Activated naive CD8-positive, alpha-beta T cell (primary cell): ENCODE results near the gene ULK4.
A peak's percentile ranks its signal among the peaks of the same experiment; 100 is the strongest.
"Not testable (repeated sequence)": the region's sequence is repeated elsewhere in the genome, so short reads cannot be mapped to it uniquely, and the experiment has no call there.

Experiments used
- H3K27ac Mint-ChIP-seq: one replicate; pipeline ENCODE4 v1.8.0; 2021; ENCODE audit warnings: mixed read lengths
- H3K27me3 Mint-ChIP-seq: one replicate; pipeline ENCODE4 v1.8.0; 2021; ENCODE audit warnings: mixed read lengths
- H3K36me3 Mint-ChIP-seq: one replicate; pipeline ENCODE4 v1.8.0; 2021; ENCODE audit warnings: mixed read lengths
- H3K4me1 Mint-ChIP-seq: one replicate; pipeline ENCODE4 v1.8.0; 2021; ENCODE audit warnings: low read depth, mixed read lengths
- H3K4me3 Mint-ChIP-seq: one replicate; pipeline ENCODE4 v1.8.0; 2021; ENCODE audit warnings: mild to moderate bottlenecking, mixed read lengths
- H3K9me3 Mint-ChIP-seq: one replicate; pipeline ENCODE4 v1.8.0; 2021; ENCODE audit warnings: low read depth, mixed read lengths

Gene ULK4

GRCh38 chr3:41977401-41977800, 15.5 kb upstream of the ULK4 start:
- H3K27me3 Mint-ChIP-seq, H3K4me1 Mint-ChIP-seq, H3K4me3 Mint-ChIP-seq, H3K9me3 Mint-ChIP-seq, H3K27ac Mint-ChIP-seq, H3K36me3 Mint-ChIP-seq: not testable (repeated sequence)

GRCh38 chr3:41975416-41976103, 13.7 kb upstream of the ULK4 start:
- H3K9me3 Mint-ChIP-seq, result no peaks in the 10 kb centered on the region
- no peaks in the 10 kb centered on the region for H3K4me1 Mint-ChIP-seq
- H3K27me3 Mint-ChIP-seq, result peaks cover 2% of the 10 kb centered on the region
- peaks cover 3% of the 10 kb centered on the region for H3K36me3 Mint-ChIP-seq
- H3K4me3 Mint-ChIP-seq, result no peak overlapping the region
- H3K27ac Mint-ChIP-seq, result no peak overlapping the region

- no peak overlapping the region for H3K27ac Mint-ChIP-seq
- H3K9me3 Mint-ChIP-seq, result no peaks in the 10 kb centered on the region
- no peaks in the 10 kb centered on the region for H3K4me1 Mint-ChIP-seq
- H3K27me3 Mint-ChIP-seq, result peaks cover 2% of the 10 kb centered on the region
- H3K4me3 Mint-ChIP-seq, result no peak overlapping the region
- peaks cover 3% of the 10 kb centered on the region for H3K36me3 Mint-ChIP-seq
Observed at GRCh38 chr3:41974223-41974622, 12.3 kb upstream of the ULK4 start.

GRCh38 chr3:41972802-41973201, 10.9 kb upstream of the ULK4 start:
- no peak overlapping the region for H3K4me3 Mint-ChIP-seq
- peaks cover 3% of the 10 kb centered on the region for H3K36me3 Mint-ChIP-seq
- no peaks in the 10 kb centered on the region for H3K9me3 Mint-ChIP-seq
- H3K27ac Mint-ChIP-seq, result no peak overlapping the region
- no peaks in the 10 kb centered on the region for H3K4me1 Mint-ChIP-seq
- peaks cover 2% of the 10 kb centered on the region for H3K27me3 Mint-ChIP-seq

GRCh38 chr3:41966206-41966605, 4.3 kb upstream of the ULK4 start:
- Mint-ChIP-seq H3K9me3 (no peaks in the 10 kb centered on the region), H3K4me1 (peaks cover 10% of the 10 kb centered on the region), H3K27me3 (no peaks in the 10 kb centered on the region), H3K4me3 (no peak overlapping the region), H3K27ac (no peak overlapping the region), H3K36me3 (no peaks in the 10 kb centered on the region)

- Mint-ChIP-seq H3K4me3 (no peak overlapping the region), H3K27ac (no peak overlapping the region), H3K27me3 (no peaks in the 10 kb centered on the region), H3K4me1 (peaks cover 20% of the 10 kb centered on the region), H3K9me3 (no peaks in the 10 kb centered on the region), H3K36me3 (no peaks in the 10 kb centered on the region)
Observed at GRCh38 chr3:41963823-41964222, 1.9 kb upstream of the ULK4 start.

GRCh38 chr3:41960826-41961750, 815 bp downstream of the ULK4 start:
- Mint-ChIP-seq H3K9me3 (no peaks in the 10 kb centered on the region), H3K4me1 (peaks cover 20% of the 10 kb centered on the region), H3K36me3 (no peaks in the 10 kb centered on the region)

GRCh38 chr3:41956574-41956973, 5.3 kb downstream of the ULK4 start:
- peaks cover 4% of the 10 kb centered on the region for H3K36me3 Mint-ChIP-seq
- H3K27me3 Mint-ChIP-seq, result no peaks in the 10 kb centered on the region
- H3K4me3 Mint-ChIP-seq, result no peak overlapping the region
- no peaks in the 10 kb centered on the region for H3K9me3 Mint-ChIP-seq
- no peak overlapping the region for H3K27ac Mint-ChIP-seq
- peaks cover 13% of the 10 kb centered on the region for H3K4me1 Mint-ChIP-seq

More at GRCh38 chr3:41960826-41961750, 815 bp downstream of the ULK4 start:
- peak overlapping the region; percentile 92 for H3K27ac Mint-ChIP-seq
- peak overlapping the region; percentile 97 for H3K4me3 Mint-ChIP-seq
- H3K27me3 Mint-ChIP-seq, result no peaks in the 10 kb centered on the region

- Mint-ChIP-seq H3K27me3 (no peaks in the 10 kb centered on the region), H3K27ac (no peak overlapping the region), H3K36me3 (peaks cover 4% of the 10 kb centered on the region), H3K9me3 (no peaks in the 10 kb centered on the region), H3K4me3 (no peak overlapping the region), H3K4me1 (peaks cover 2% of the 10 kb centered on the region)
Observed at GRCh38 chr3:41955192-41955591, 6.7 kb downstream of the ULK4 start.

- no peaks in the 10 kb centered on the region for H3K4me1 Mint-ChIP-seq
- H3K9me3 Mint-ChIP-seq, result no peaks in the 10 kb centered on the region
- peaks cover 21% of the 10 kb centered on the region for H3K36me3 Mint-ChIP-seq
- H3K27me3 Mint-ChIP-seq, result no peaks in the 10 kb centered on the region
- no peak overlapping the region for H3K27ac Mint-ChIP-seq
- no peak overlapping the region for H3K4me3 Mint-ChIP-seq
Observed at GRCh38 chr3:41943311-41943843, 18.5 kb downstream of the ULK4 start.

GRCh38 chr3:41940393-41940792, 21.5 kb downstream of the ULK4 start:
- Mint-ChIP-seq H3K4me3 (no peak overlapping the region), H3K9me3 (no peaks in the 10 kb centered on the region), H3K27ac (no peak overlapping the region), H3K27me3 (no peaks in the 10 kb centered on the region), H3K36me3 (peaks cover 15% of the 10 kb centered on the region), H3K4me1 (no peaks in the 10 kb centered on the region)

- Mint-ChIP-seq H3K4me3 (no peak overlapping the region), H3K36me3 (peaks cover 17% of the 10 kb centered on the region), H3K4me1 (no peaks in the 10 kb centered on the region), H3K27ac (no peak overlapping the region), H3K27me3 (no peaks in the 10 kb centered on the region), H3K9me3 (no peaks in the 10 kb centered on the region)
Observed at GRCh38 chr3:41936384-41936783, 25.5 kb downstream of the ULK4 start.

GRCh38 chr3:41933154-41933676, 28.7 kb downstream of the ULK4 start:
- no peak overlapping the region for H3K4me3 Mint-ChIP-seq
- peaks cover 28% of the 10 kb centered on the region for H3K36me3 Mint-ChIP-seq
- H3K9me3 Mint-ChIP-seq, result no peaks in the 10 kb centered on the region
- H3K4me1 Mint-ChIP-seq, result no peaks in the 10 kb centered on the region
- H3K27me3 Mint-ChIP-seq, result no peaks in the 10 kb centered on the region
- no peak overlapping the region for H3K27ac Mint-ChIP-seq

GRCh38 chr3:41932464-41932863, 29.4 kb downstream of the ULK4 start:
- Mint-ChIP-seq H3K9me3 (no peaks in the 10 kb centered on the region), H3K36me3 (peaks cover 31% of the 10 kb centered on the region), H3K4me3 (no peak overlapping the region), H3K4me1 (no peaks in the 10 kb centered on the region), H3K27ac (no peak overlapping the region), H3K27me3 (no peaks in the 10 kb centered on the region)

GRCh38 chr3:41920406-41920965, 41.4 kb downstream of the ULK4 start:
- Mint-ChIP-seq H3K4me3 (no peak overlapping the region), H3K9me3 (no peaks in the 10 kb centered on the region), H3K27ac (no peak overlapping the region), H3K4me1 (no peaks in the 10 kb centered on the region), H3K27me3 (no peaks in the 10 kb centered on the region), H3K36me3 (no peaks in the 10 kb centered on the region)
